HG03139 (cell line): ENCODE results near the gene OR2M7.
"Not testable (repeated sequence)": the region's sequence is repeated elsewhere in the genome, so short reads cannot be mapped to it uniquely, and the experiment has no call there.

ENCODE experiments used
- ATAC-seq: cut with Tn5 transposase; IDR thresholded peaks from one replicate; pipeline ENCODE4 v1.9.1; 2021; ENCODE audit not compliant: unreplicated experiment

The OR2M7 gene

GRCh38 chr1:248324468-248324867 lies at the start of gene OR2M7:
Gene OR2M7 (minus strand): TSS chr1:248324568. CDS start chr1:248324568, 0 bp downstream.
- ATAC-seq = no peak

GRCh38 chr1:248373761-248374160 lies 49.4 kb upstream of the OR2M7 start:
- no peak for ATAC-seq

- ATAC-seq = no peak
Measured at GRCh38 chr1:248372394-248372793, 48.0 kb upstream of the OR2M7 start.

GRCh38 chr1:248366609-248367008 lies 42.2 kb upstream of the OR2M7 start:
- no peak for ATAC-seq

GRCh38 chr1:248361121-248361715 lies 36.9 kb upstream of the OR2M7 start, which contains the start of gene OR2T4:
Gene OR2T4 (plus strand): TSS chr1:248361665. CDS start chr1:248361665, 0 bp downstream.
- no peak for ATAC-seq

GRCh38 chr1:248359415-248359814 lies 35.0 kb upstream of the OR2M7 start:
- no peak for ATAC-seq

- no peak for ATAC-seq
Measured at GRCh38 chr1:248348475-248348874, 24.1 kb upstream of the OR2M7 start, which contains the start of gene OR14C36. Gene OR14C36 (plus strand): TSS chr1:248348775. CDS start chr1:248348775, 0 bp downstream.

GRCh38 chr1:248343451-248343850 lies 19.1 kb upstream of the OR2M7 start:
- no peak for ATAC-seq

GRCh38 chr1:248316796-248317195 lies 7.6 kb downstream of the OR2M7 start:
- no peak for ATAC-seq

- ATAC-seq = not testable (repeated sequence)
Measured at GRCh38 chr1:248306740-248307139, 17.6 kb downstream of the OR2M7 start.

GRCh38 chr1:248306103-248306502 lies 18.3 kb downstream of the OR2M7 start:
- ATAC-seq = no peak

GRCh38 chr1:248305672-248306071 lies 18.7 kb downstream of the OR2M7 start:
- not testable (repeated sequence) for ATAC-seq

- no peak for ATAC-seq
Measured at GRCh38 chr1:248303324-248303723, 21.0 kb downstream of the OR2M7 start, which contains the start of gene OR2T12. Gene OR2T12 (minus strand): TSS chr1:248303424. CDS start chr1:248295578, 7,846 bp downstream.

GRCh38 chr1:248288391-248288790 lies 36.0 kb downstream of the OR2M7 start:
- ATAC-seq = no peak

- no peak for ATAC-seq
Measured at GRCh38 chr1:248277876-248278275, 46.5 kb downstream of the OR2M7 start, which contains the start of gene OR2T33. Gene OR2T33 (minus strand): TSS chr1:248277976. CDS start chr1:248273814, 4,162 bp downstream.
